SKM-1 treated with dmso at 0.1 percent for 144 hours (cell line): Measurements from ENCODE around the gene RFX2.

Source experiments
- DNase-seq: peaks from one replicate; lab custom pipeline; 2025; ENCODE audit not compliant: unreplicated experiment; lab: John Stamatoyannopoulos, UW

The RFX2 gene

DNA sequence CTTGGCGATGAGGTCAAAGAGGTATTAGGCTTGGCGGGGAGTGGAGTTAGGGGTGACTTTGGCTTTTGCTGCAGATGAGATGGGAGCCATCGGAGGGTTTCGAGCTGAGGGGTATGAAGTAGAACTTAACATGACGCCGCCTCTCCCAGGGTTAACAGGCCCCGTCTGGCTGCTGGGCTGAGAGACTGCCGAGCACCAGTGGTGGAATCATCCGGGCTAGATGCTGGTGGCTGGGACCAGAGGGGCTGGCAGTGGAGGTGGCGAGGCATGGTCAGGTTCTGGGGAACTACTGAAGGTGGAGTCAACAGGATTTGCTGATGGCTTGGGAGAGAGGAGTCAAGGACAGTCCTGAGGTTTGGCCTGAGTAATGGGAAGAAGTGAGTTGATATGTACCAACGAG lies 4.9 kb downstream of the RFX2 start:
- no peak for DNase-seq

DNA sequence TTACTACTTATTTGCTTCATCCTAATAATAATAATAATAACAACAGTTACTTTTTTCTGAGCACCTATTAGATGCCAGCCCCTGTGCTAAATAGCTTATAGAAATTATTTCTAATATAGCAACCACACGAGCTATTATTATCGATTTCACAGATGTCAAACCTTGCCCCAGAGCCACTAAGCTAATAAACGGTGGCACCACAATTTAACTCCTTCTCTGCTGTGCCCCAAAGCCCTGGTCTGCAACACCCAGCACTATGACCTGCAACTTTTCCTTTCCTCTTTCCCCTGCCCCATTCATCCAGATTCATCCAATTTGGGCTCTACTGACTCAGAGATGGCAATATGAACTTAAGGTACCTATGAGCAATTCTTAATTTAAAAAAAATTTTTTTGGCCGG lies 6.4 kb downstream of the RFX2 start:
- no peak for DNase-seq

DNA sequence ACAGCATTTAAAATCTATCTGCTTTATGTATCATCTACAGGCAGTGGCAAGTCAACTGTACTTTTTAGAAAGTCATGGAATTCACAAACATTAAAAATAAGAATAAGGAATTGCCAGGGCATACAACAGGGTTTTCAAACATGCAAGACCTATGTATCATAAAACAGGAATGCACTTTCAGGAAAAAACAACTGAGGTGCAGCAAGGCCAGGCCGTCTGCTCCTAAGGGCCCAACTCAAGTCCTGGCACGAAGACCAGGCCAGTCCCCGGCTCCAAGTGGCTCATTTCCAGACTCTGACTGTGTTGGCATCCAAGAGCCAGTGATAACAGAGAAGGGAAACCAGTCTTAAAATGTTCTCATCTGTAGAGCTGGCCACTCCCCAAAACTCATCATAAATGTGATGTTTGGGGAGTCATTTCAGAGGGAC lies 7.1 kb downstream of the RFX2 start:
- DNase-seq: no peak

DNA sequence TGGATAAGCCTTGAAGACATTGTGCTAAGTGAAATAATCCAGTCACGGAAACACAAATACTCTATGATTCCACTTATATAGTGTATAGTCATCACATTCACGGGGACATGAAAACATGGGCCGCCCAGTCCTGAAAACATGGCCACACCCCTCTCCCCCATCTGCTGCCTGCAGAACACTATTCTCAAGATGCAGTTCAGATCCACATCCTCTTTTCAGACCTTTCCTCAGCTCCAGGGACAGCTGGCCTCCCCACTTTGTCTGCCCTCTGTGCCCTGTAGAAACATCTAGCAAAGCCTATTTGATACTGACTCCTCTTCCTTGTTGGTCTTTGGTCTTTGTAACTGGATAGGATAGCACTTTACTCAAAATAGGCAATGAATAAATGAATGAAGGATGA lies 8.3 kb downstream of the RFX2 start:
- no peak for DNase-seq

DNA sequence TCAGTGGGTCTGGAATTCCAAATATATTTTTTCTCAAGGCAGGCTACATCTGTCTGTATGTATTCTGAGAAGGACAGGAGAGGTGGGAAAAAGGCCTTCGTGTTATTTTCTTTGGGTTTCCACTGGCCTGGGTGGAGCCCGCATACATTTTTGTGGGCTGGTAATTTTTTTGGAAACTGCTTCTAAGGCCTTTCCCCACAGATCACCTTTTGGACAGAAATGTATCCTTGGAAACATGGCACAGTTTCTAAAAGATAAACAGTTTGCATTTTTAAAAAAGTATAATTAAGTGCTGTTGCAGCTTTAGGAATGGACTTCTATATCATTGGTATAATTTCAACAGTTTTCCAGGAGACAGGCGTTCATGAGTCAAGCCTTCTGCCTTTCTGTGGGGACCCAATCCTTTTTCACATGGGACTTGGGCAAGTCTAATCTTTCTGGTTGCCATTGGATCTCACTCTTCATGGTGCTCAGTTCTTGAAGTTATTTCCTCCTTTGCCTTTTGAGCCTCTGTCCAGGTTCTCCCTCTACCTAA lies 8.9 kb downstream of the RFX2 start:
- no peak for DNase-seq

DNA sequence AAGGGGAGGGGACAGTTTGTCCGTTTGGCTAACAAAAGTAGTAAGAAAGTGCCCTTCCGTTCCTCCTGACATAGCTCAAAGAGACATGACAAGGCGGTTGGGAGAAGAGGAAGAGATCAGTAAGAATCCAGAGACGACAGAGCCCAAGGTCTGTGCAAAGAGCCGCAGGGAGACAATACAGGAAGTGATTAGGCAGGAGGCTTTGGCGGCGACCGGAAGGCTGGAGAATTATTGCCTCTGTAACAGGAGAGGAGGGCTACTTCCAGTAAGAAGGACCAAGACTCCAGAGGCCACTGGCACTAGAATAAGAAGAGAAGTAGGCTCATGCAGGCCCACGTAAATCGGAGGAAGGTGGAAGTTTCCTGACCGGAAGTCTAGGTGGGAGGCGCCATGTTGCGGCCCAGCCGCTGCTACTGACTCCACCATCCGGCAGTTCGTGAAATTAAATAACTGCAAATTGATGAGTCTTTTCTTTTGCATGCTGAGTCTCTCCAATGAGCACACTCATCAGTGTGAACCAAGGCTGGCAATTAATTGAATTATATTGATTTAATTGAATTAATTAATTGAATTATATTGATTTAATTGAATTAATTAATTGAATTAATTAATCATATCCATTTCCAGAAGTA lies 9.9 kb downstream of the RFX2 start:
- peak; percentile 97 for DNase-seq

DNA sequence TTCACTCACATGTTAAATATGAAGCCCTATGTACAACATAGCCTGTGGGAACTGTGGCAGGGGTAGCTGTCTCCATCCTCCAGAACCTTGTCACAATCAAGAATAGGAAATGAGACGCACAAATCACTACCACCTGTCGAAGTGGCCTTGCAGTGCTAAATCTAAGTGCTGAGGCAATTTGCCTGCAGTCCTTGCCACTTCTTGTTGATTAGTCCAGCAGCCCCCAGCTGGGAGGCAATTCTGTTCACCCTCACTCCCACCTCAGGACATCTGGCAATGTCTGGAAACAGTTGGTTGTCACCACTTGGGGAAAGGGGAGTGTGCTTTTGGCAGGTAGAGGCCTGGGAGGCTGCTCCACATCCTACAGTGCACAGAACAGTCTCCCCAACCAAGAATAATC lies 10.7 kb downstream of the RFX2 start:
- DNase-seq: no peak

DNA sequence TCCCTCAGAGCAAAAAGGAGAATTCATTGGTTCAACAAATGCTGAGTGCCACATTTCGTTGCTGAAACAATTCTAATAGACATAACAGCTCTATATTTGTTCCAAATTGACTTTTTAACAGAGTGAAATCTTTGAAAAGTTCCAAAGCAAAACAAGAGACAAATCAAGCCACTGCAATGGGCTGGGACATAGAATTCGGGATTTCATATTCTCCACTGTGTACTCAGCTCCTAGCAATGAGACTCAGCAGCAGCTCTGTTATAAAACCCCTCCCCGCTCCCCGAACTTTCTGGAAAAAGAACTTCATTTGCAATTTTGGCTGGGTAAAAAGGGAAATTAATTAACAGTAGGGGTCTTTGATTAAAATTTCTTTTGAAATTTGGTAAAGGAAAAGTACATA lies 11.3 kb downstream of the RFX2 start:
- DNase-seq: no peak

DNA sequence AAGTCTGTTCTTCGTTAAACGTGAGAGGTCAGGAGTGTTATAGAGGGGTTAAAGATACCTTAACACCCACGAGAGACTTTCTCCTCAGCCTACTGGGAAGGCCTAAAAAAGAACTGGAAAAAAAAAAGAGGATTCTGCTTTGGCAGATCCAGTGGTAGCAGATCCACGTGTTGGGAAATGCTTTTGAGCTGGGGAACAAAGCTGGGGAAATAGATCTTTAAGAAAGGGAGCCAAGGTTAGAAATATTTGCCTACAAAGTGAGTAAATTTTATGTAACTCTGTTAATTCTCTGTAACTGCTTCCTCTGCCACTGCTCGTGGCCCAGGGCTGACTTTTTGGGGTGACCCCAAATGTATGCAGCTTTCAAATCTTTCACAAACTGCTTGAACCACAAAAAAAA lies 11.7 kb downstream of the RFX2 start:
- no peak for DNase-seq

DNA sequence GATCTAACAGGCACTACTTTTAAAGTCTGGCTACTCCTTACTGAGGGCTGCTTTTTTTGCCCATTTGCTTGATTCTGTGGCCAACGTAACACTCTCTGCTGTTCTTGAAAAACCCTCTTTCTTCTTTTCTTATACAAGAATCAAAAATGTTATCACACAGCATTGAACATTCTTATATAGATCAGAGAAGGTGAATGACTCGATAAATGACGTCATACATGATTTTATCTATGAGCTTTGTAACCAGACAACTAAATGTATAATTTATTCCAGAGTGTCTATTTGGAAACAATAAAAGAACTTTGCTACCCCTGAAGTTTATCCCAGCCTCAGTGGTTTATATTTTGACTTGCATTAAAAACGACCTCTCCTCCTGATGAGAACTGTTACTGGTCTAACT lies 12.4 kb downstream of the RFX2 start:
- DNase-seq: no peak

DNA sequence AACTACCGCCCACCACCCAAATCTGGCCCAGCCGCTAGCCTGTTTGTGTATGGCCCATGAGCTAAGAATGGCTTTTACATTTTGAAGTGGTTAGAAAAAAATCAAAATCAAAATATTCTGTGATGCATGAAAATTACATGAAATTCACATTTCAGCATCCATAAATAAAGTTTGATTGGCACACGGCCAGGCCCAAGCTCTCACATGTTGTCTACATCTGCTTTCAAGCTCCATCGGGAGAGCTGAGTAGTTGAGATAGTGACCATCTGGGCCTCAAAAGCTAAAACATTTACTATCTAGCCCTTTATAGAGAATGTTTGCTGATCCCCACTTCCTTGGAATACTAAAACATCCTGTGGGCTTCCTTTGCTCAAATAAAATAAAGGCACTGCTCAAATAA lies 14.5 kb downstream of the RFX2 start:
- DNase-seq: no peak

DNA sequence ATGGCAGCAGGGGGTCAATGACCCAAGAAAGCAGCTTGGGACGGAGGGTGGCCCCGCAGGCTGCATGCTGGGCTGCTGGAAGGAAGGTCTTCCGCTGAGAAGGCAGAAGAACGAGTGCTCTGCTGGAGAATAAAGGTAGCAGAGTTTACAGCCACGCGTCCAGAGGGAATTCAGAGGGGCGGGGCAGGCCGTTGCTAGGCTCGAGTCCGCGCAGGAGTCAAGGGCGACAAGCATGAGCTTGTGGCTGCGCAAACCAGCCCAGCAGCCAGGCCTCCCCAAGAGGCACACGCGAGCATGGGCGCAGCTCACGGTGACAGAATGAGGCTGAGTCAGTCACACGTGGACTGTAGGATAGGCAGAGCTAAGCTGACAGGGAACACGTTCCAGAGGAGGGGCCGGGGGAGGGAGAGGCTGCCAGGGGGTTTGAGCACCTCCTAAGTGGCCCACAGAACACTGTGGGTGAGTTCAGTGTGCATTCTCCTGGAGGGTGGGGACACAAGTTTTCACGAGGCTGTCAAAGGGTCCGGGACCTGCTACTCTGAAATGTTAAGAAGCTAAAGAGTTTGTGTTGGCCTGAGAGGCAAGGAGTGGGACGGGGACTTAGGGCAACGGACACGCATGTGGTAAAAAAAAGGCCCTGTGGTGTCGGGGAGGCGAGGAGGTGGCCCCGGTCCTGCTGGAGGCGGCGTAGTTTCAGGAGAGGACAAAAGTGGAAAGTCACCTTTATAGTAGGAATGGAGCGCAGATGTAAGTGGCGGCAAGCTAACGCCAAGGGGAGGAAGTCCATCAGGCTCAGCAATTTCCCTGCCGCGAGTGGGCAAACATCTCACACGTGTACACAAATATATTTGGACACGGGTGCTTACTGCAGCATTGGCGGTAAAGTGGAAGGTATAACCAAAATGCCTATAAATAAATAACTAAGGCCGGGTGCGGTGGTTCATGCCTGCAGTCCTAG lies 17.7 kb downstream of the RFX2 start:
- DNase-seq: no peak

DNA sequence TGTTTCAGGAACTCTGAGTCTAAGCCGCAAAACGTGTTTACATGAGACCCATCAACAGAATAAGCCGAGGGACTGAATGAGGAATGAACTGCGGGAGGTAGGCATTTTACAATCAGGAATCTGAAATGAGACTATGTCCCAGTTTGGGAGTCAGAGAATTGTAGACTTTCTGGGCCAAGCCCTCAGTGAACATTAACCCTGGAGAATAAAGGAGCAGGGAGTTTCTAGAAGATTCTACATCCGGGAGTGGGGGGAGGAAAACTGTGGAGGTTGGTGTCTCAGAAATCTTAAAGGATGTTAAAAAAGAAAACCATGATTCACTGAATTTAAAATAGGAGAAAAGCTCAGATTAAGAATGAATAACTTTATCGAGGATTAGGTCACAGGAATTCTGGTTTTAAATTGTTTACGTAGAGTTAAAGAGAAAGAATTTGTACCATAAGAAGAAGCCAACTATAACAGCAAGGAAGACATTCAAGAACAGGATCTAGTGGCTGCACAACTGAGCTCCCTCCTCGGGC lies 18.5 kb downstream of the RFX2 start:
- no peak for DNase-seq

DNA sequence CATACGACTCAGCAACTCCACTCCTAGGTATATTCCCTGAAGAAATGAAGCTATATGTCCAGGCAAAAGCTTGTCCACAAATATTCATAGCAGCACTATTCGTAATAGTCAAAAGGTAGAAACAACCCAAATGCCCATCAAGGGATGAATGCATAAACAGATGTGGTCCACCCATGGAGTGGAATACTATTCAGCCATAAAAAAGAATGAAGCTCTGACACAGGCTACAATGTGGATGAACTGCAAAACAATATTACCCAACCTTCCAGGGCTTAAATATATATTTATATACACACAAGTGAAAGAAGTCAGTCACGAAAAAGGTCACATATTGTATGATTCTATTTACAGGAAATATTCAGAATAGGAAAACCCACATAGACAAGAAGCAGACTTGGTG lies 19.7 kb downstream of the RFX2 start:
- DNase-seq: no peak

DNA sequence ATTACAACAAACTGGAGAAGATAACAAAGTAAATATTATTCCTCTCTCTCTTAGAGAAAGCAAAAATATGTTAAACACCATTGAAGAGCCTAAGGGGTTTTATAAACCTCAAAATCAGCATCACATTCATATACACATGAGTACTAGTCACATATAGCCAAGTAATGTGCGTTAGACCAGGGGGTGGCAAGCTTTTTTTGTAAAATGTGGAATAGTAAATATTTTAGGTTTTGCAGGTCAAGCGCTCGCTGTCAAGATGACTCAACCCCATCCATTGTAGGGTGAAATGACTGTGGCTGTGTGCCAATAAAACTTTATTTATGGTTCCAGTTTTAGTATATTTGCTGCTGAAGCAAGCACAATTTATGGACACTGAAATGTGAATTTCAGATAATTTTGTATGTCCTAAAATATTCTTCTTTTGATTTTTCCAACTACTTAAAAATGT lies 21.7 kb downstream of the RFX2 start:
- DNase-seq: no peak

DNA sequence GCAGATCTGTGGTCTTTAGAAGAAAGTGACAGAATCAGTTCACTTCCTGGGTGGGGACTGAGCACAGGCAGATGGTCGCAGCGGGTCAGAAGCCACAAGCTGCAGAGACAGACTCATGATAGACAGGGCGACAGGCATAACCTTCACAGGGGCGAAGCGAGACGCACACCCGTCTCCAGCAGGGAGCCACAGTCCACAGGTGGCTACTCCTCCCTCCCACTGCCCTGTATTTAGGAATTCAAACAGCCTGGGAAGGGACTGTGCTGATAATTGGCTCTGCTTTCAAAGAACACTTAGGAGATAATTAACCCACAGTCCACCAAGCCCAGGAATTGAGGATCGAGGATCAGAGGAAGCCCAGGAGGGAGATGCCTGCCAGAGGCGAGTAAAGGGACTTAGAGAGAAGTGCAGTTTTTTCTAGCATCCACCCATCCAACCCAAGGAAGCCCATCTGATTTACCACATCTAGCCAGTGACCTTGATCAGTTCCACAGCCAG lies 23.2 kb downstream of the RFX2 start:
- DNase-seq: no peak

DNA sequence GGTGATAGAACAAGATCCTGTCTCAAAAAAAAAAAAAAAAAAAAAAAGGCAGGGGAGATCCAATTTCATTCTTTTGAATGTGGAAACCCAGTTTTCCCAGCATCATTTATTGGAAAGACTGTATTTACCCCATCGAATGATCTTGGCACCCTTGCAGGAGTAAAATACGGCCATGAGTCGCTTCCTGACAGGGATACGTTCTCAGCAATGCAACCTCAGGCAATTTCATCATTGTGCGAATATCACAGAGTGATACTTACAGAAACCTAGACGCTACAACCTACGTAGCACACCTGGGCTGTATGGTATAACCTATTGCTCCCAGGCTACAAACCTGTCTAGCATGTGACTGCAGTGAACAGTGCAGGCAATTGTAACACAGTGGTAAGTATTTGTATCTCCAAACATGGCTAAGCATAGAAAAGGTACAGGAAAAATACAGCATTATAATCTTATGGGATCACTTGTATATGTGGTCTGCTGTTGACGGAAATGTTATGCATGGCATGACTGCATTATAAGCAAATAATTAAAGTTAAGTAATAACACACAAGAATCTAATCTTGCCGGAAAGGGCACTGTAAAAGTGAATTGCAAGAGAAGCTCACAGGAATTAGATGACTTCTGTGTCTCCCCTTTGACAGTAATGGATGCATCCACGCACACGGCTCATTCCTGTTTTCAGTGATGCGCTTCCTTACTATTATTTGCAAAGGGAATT lies 24.1 kb downstream of the RFX2 start:
- no peak for DNase-seq

DNA sequence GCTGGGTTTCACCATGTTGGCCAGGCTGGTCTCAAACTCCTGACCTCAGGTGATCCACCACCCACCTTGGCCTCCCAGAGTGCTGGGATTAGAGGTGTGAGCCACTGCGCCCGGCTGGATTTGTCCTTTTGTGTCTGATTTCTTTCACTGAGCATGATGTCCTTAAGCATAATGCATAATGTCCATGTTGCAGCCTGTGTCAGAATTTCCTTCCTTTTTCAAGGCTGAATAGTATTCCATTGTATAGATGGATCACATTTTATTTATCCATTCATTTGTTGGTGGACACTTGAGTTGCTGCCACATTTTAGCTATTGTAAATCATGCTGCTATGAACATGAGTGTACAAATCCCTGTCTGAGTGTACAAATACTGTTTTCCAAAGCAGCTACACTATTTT lies 25.5 kb downstream of the RFX2 start:
- DNase-seq: no peak

DNA sequence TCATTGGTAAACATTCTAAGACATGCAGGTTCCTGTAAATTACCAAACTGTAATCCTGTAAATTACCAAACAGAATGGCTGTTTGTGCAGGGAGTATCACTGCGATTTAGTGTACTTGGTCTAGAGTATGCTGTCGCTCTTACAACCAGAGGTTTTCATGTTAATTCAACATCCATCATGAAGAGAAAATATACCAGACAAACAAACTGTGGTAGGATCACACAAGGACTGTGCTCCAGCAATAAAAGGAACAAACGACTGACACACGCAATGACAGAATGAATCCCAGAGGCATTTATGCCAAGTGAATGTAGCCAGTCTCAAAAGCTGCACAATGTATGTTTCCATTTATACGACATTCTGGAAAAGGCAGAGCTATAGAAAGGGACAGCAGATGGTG lies 31.2 kb downstream of the RFX2 start:
- no peak for DNase-seq

DNA sequence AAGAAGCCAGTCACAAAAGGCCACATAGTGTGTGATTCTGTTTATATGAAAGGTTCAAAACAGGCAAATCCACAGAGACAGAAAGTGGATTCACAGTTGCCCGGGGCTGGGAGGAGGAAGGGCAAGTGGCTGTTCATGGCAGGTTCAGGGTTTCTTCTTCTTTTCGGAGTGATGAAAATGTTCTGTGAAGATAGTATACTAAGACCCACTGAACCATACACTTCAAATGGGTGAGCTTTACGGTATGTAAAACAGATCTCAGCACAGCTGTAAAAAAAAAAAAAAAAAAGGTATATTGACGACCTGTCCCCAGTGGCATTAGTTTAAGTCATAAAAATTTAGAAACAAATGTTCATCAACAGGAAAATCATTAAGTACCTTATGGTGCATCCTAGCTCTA lies 32.2 kb downstream of the RFX2 start:
- no peak for DNase-seq
